Activated T-helper 1 cell treated with anti-CD3 and anti-CD28 coated beads, Interleukin-2, amount 50 U/mL, for 16 hours (primary cell): ENCODE data around the gene POU5F1.
"Not testable (repeated sequence)": the region's sequence is repeated elsewhere in the genome, so short reads cannot be mapped to it uniquely, and the experiment has no call there.

Experiments used
- DNase-seq, 2 donors: peaks; one replicate each; pipeline ENCODE4 v3.0.0-alpha.2; 2020; ENCODE audit warnings: low read depth in 1 of 2, low spot score in 1 of 2

The POU5F1 gene

GRCh38 chr6:31169123-31169857 is 1.2 kb downstream of the POU5F1 start:
- DNase-seq = no peak

- DNase-seq = no peak
Measured at GRCh38 chr6:31168606-31169005, 1.9 kb downstream of the POU5F1 start.

- no peak for DNase-seq
Measured at GRCh38 chr6:31165986-31166385, 4.5 kb downstream of the POU5F1 start.

DNA sequence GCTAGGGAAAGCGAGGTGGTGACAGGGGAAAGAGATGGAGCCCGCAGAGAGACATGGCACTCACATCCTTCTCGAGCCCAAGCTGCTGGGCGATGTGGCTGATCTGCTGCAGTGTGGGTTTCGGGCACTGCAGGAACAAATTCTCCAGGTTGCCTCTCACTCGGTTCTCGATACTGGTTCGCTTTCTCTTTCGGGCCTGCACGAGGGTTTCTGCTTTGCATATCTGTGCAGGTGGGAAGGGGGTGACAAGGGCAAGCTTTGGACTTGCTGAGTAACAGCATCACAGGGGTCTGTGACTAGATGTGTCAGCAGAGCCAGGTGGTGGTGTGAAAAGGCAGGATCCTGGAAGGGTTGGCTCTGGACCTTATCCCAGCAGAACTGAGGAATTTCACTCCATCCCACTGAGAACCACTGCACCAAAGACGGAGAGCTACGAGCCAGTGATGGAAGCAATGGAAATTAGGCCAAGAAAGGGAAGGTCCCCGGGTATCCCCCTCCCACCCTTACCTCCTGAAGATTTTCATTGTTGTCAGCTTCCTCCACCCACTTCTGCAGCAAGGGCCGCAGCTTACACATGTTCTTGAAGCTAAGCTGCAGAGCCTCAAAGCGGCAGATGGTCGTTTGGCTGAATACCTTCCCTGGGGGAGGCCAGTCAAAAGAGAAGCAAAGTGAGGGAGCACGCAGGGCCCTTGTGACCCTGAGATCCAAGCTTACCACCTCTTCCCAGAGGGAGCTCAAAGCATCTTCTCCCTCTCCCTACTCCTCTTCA is 5.2 kb downstream of the POU5F1 start:
- not testable (repeated sequence) for DNase-seq

DNA sequence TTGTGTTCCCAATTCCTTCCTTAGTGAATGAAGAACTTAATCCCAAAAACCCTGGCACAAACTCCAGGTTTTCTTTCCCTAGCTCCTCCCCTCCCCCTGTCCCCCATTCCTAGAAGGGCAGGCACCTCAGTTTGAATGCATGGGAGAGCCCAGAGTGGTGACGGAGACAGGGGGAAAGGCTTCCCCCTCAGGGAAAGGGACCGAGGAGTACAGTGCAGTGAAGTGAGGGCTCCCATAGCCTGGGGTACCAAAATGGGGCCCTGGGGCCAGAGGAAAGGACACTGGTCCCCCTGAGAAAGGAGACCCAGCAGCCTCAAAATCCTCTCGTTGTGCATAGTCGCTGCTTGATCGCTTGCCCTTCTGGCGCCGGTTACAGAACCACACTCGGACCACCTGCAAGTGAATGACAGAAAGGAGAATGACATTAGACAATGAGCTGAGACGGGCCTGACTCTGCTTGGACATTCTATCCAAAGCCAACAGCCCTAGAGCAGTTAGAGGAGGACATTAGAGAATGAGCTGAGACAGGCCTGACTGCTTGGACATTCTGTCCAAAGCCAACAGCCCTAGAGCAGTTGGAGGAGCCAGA is 5.9 kb downstream of the POU5F1 start:
- DNase-seq = not testable (repeated sequence)

GRCh38 chr6:31163922-31164321 is 6.6 kb downstream of the POU5F1 start:
- no peak for DNase-seq

- DNase-seq = no peak
Measured at GRCh38 chr6:31162463-31163165, 7.9 kb downstream of the POU5F1 start.

DNA sequence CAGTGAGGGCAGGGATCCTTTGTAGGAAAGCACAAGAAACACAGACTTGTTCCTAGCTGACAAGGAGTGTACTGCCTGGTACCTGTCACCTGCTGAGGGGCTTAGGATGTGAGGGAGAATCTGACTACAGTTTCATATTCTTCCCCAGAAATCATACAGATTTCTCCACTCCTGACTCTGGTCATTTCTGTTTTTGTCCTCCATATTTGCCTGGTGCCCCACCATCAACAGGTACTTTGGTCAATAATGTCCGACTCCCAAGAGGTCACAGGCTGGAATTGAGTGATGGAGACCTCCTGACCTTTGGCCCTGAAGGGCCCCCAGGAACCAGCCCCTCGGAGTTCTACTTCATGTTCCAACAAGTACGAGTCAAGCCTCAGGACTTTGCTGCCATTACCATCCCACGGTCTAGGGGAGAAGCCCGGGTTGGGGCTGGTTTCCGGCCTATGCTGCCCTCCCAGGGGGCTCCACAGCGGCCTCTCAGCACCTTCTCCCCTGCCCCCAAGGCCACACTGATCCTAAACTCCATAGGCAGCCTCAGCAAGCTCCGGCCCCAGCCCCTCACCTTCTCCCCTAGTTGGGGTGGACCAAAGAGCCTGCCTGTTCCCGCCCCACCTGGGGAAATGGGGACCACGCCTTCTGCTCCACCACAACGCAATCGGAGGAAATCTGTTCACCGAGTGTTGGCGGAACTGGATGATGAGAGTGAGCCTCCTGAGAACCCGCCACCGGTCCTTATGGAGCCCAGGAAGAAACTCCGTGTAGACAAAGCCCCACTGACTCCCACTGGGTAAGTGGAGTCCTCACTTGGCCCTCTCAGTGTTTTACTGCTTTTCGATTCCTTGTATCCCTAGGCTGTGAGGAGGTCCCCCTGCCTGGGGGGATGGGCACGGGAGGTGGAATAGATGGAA is 9.0 kb downstream of the POU5F1 start:
- DNase-seq = no peak

DNA sequence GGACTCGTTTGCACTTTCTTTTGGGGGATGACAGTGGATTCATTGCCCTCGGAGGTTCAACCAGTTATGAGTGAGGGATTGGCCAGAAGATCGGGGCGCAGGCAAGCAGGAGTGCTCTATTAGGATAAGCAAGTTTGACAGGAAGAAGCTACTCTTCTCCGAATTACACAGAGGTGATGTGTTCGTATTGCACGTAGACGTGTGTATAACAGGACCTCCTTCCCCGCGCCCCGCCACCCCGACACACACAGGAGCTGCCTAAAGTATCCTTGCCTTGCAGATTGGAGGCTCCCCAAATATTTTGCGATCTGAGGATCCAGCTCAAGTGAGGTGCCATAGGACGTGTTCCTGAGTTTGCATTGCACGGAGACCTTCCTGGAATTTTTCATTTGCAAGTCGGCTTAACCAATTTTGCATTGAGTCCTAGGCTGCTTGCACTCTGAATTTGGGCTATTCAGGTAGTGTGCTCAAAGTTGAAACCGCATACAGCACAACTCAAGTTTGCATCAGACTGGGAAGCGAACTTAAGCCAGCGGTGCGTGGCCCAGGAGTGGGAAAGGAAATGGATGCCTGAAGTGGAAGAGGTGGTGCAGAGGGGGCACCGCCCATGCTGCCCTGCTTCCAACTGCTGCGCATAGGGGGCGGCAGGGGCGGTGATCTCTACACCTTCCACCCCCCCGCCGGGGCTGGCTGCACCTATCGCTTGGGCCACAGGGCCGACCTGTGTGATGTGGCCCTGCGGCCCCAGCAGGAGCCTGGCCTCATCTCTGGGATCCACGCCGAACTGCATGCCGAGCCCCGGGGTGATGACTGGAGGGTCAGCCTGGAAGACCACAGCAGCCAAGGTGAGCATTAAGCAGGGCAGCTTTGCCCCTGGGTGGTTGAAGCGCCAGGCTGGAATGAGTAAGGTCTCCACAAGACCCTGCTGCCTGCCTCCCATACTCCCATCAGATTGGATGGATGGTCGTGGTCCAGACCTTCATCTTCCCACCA is 11.3 kb downstream of the POU5F1 start:
- DNase-seq = no peak

GRCh38 chr6:31158140-31158862 is 12.2 kb downstream of the POU5F1 start, which contains the start of gene TCF19:
Gene TCF19, plus strand, starts transcription at chr6:31158589. Its CDS starts 881 bp downstream, at chr6:31159470.
- peak; percentile 99 for DNase-seq

GRCh38 chr6:31157513-31158139 is 12.9 kb downstream of the POU5F1 start, which contains the start of gene CCHCR1:
Gene CCHCR1, minus strand, starts transcription at chr6:31157802. Its CDS starts 202 bp downstream, at chr6:31157600.
- no peak for DNase-seq

DNA sequence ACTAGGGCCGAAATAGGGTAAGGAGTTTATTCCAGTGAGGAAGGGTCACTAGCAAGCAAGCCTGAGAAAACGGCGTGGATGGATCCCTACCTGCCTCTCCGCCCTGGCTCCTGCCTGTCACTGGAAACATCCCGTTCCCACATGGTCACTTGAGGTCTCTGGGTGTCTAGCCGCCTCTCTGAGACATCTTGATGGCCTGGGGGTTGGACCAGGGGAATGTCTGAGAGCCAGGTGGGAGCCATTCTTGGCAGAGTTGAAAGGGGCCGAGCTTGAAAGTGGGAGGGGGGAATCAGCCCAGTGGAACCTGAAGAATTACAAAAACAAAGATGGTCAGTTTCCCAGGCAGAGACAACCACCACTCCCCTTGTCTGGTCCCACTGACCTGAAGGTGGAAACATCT is 13.8 kb downstream of the POU5F1 start:
- no peak for DNase-seq

GRCh38 chr6:31154436-31154835 is 16.0 kb downstream of the POU5F1 start:
- DNase-seq = no peak

DNA sequence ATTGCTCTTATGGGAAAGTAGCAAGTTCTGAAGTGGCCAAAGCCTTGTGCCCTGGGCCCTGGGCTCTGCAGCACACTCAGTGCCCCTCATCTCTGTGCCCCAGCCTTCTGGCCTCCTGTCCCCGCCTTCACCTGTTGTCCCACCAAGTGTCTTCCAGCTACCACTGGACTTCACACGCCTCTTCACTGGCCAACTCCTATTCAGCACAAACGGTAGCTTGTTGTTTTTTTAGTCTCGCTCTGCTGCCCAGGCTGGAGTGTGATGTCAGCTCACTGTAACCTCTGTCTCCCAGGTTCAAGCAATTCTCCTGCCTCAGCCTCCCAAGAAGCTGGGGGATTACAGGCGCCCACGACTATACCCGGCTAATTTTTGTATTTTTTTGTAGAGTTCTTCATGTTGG is 17.7 kb downstream of the POU5F1 start:
- no peak for DNase-seq

DNA sequence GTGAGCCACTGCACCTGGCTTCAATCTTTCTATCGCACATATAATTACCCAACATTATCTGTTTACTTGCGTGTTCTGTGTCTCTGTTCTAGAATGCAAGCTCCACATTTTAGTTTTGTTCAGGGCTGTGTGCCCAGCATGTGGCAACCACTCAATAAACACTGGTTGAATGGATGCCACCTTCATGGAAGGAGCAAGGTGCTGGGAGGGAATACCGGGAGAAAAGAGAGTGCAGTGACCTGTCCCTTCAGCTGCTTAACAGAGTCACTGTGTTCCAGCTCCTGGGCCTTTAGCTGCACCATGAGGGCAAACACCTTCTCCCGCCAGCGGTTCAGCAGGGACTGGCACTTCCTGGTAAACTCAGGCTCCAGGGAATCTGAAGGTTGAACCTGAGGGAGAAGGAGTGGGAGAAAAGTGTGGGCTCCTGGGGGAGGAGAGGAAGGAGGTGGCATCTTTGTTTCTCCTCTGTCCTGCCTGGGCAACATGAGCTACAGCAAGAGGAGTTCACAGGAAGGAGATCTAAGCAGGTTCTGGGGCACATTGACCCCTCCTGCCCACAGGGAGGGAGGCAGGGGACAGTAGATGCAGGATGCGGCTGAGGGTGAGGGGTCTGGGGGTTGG is 20.5 kb downstream of the POU5F1 start:
- DNase-seq = no peak

DNA sequence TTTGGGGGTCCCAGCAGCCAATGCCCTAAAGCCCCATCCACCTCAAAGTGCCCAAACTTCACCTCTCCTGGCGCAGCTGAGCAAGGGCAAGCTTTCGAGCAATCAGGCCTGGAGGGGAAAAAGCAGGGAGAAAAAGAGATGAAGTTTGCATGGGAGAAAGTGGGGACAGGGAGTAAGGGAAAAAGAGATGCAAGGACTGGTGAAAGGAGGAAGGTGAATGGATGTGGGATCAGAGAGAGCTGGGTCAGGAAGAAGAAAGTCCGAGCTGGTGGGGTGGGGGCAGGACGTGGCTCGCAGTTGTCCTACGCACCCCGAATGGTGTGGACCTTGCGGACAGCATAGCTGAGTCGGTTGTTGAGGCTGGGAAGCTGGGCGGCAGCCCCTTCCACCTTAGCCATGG is 25.1 kb downstream of the POU5F1 start:
- no peak for DNase-seq

DNA sequence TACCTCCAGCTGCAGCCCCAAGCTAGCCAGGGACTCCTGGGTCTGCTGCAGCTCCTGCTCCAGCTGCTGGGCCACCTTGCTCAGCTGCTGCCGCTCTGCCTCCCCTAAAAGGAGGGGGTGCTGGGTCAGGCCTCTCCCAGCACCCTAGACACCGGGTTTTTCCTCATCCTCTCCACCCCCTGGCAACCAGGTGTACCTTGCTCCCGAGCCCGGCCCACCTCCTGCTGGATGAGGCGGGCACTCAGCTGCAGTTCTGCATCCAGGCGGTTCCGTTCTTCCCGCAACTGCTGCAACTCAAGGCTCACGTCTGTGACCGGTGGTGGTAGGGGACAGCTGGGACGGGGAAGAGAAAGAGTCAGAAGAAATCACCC is 25.5 kb downstream of the POU5F1 start:
- DNase-seq = no peak
